Measurements from ENCODE around the gene MMP2.

The MMP2 gene

GRCh38 chr16:55478827-55479429, at the start of gene MMP2:
Gene MMP2, plus strand, starts transcription at chr16:55479198. Its CDS starts 282 bp downstream, at chr16:55479480.
- no peak for DNase-seq (ENCODE audit: low spot score)

- no peak for DNase-seq (ENCODE audit: low spot score)
Observed at GRCh38 chr16:55433030-55433429, 46.0 kb upstream of the MMP2 start.

GRCh38 chr16:55433535-55433934, 45.5 kb upstream of the MMP2 start:
- DNase-seq (ENCODE audit: low spot score) = no peak

- no peak for DNase-seq (ENCODE audit: low spot score)
Observed at GRCh38 chr16:55434000-55434399, 45.0 kb upstream of the MMP2 start.

- DNase-seq (ENCODE audit: low spot score) = no peak
Observed at GRCh38 chr16:55435387-55435786, 43.6 kb upstream of the MMP2 start.

- DNase-seq (ENCODE audit: low spot score) = no peak
Observed at GRCh38 chr16:55436587-55436986, 42.4 kb upstream of the MMP2 start.

GRCh38 chr16:55437625-55438024, 41.4 kb upstream of the MMP2 start:
- DNase-seq (ENCODE audit: low spot score) = no peak

- DNase-seq (ENCODE audit: low spot score) = no peak
Observed at GRCh38 chr16:55438281-55438680, 40.7 kb upstream of the MMP2 start.

- DNase-seq (ENCODE audit: low spot score) = no peak
Observed at GRCh38 chr16:55439101-55439690, 39.8 kb upstream of the MMP2 start.

- DNase-seq (ENCODE audit: low spot score) = no peak
Observed at GRCh38 chr16:55443434-55444346, 35.3 kb upstream of the MMP2 start.

GRCh38 chr16:55444754-55445485, 34.1 kb upstream of the MMP2 start:
- no peak for DNase-seq (ENCODE audit: low spot score)

GRCh38 chr16:55447231-55447630, 31.8 kb upstream of the MMP2 start:
- DNase-seq (ENCODE audit: low spot score) = no peak

- no peak for DNase-seq (ENCODE audit: low spot score)
Observed at GRCh38 chr16:55452996-55453395, 26.0 kb upstream of the MMP2 start.

GRCh38 chr16:55453909-55454308, 25.1 kb upstream of the MMP2 start:
- DNase-seq (ENCODE audit: low spot score) = no peak

- DNase-seq (ENCODE audit: low spot score) = no peak
Observed at GRCh38 chr16:55454861-55455260, 24.1 kb upstream of the MMP2 start.

GRCh38 chr16:55462241-55462640, 16.8 kb upstream of the MMP2 start:
- no peak for DNase-seq (ENCODE audit: low spot score)

GRCh38 chr16:55464375-55464774, 14.6 kb upstream of the MMP2 start:
- no peak for DNase-seq (ENCODE audit: low spot score)

GRCh38 chr16:55465077-55465896, 13.7 kb upstream of the MMP2 start:
- peak; percentile 81 for DNase-seq (ENCODE audit: low spot score)

GRCh38 chr16:55466209-55466608, 12.8 kb upstream of the MMP2 start:
- no peak for DNase-seq (ENCODE audit: low spot score)

GRCh38 chr16:55467898-55468297, 11.1 kb upstream of the MMP2 start:
- DNase-seq (ENCODE audit: low spot score) = no peak

GRCh38 chr16:55468352-55468990, 10.5 kb upstream of the MMP2 start:
- DNase-seq (ENCODE audit: low spot score) = no peak
